HEK293T (cell line): ENCODE data around the gene MGAT4B.

ENCODE experiments used
- CTCF ChIA-PET: fragments of 350-600 bp; formaldehyde crosslinking; extraction: SDS; loops from one replicate; lab custom pipeline; 2021; ENCODE audit warnings: antibody characterized with exemption, inconsistent platforms; lab: Yijun Ruan, JAX
- POLR2A ChIA-PET: fragments of 350-600 bp; formaldehyde crosslinking; extraction: SDS; loops from one replicate; lab custom pipeline; 2020; ENCODE audit warnings: antibody characterized with exemption, inconsistent platforms; lab: Yijun Ruan, JAX
- DNase-seq: peaks from one replicate; pipeline ENCODE4 v3.0.0; 2012; ENCODE audit warnings: mixed read lengths; ENCODE audit errors: extremely low spot score
- ARNT ChIP-seq: fragments of 450-650 bp; IDR thresholded peaks from 2 replicates; pipeline ENCODE4 v1.6.1; 2017; ENCODE audit warnings: mild to moderate bottlenecking
- BHLHE40 ChIP-seq: fragments of 450-650 bp; IDR thresholded peaks from 2 replicates; pipeline ENCODE4 v1.6.1; 2016; ENCODE audit warnings: mild to moderate bottlenecking, moderate library complexity, borderline replicate concordance
- CTBP1 ChIP-seq: fragments of 450-650 bp; IDR thresholded peaks from 2 replicates; pipeline ENCODE4 v1.6.1; 2016; ENCODE audit warnings: borderline replicate concordance
- ELF4 ChIP-seq: fragments of 450-650 bp; IDR thresholded peaks from 2 replicates; pipeline ENCODE4 v1.6.1; 2017; ENCODE audit warnings: antibody characterized with exemption
- FOXA1 ChIP-seq: fragments of 450-650 bp; IDR thresholded peaks from 2 replicates; pipeline ENCODE4 v1.6.1; 2016; ENCODE audit warnings: mild to moderate bottlenecking
- FOXK2 ChIP-seq: fragments of 450-650 bp; IDR thresholded peaks from 2 replicates; pipeline ENCODE4 v1.6.1; 2016; ENCODE audit warnings: mild to moderate bottlenecking
- FOXM1 ChIP-seq: fragments of 450-650 bp; IDR thresholded peaks from 2 replicates; pipeline ENCODE4 v1.6.1; 2017; ENCODE audit warnings: mild to moderate bottlenecking, borderline replicate concordance
- HDGF ChIP-seq: fragments of 450-650 bp; IDR thresholded peaks from 2 replicates; pipeline ENCODE4 v1.6.1; 2017; ENCODE audit warnings: antibody characterized with exemption, borderline replicate concordance
- L3MBTL2 ChIP-seq: fragments of 450-650 bp; conservative IDR thresholded peaks from 2 replicates; pipeline ENCODE4 v1.6.1; 2016; ENCODE audit warnings: mild to moderate bottlenecking
- LEF1 ChIP-seq: fragments of 450-650 bp; IDR thresholded peaks from 2 replicates; pipeline ENCODE4 v1.6.1; 2017; ENCODE audit warnings: mild to moderate bottlenecking, borderline replicate concordance
- NFRKB ChIP-seq: fragments of 450-650 bp; IDR thresholded peaks from 2 replicates; pipeline ENCODE4 v1.6.1; 2016; ENCODE audit warnings: mild to moderate bottlenecking, moderate library complexity
- PKNOX1 ChIP-seq: fragments of 450-650 bp; IDR thresholded peaks from 2 replicates; pipeline ENCODE4 v1.6.1; 2016
- SP1 ChIP-seq: fragments of 450-650 bp; IDR thresholded peaks from 2 replicates; pipeline ENCODE4 v1.6.1; 2017
- SUZ12 ChIP-seq: fragments of 450-650 bp; IDR thresholded peaks from 2 replicates; pipeline ENCODE4 v1.6.1; 2016; ENCODE audit warnings: mild to moderate bottlenecking
- TARDBP ChIP-seq: fragments of 450-650 bp; IDR thresholded peaks from 2 replicates; pipeline ENCODE4 v1.6.1; 2016
- ZNF384 ChIP-seq: fragments of 450-650 bp; IDR thresholded peaks from 2 replicates; pipeline ENCODE4 v1.6.1; 2016

The MGAT4B gene

GRCh38 chr5:179822444-179822990 lies 15.9 kb upstream of the MGAT4B start:
- DNase-seq, result no peak
- CTCF ChIA-PET, result interaction anchor here (0.6 kb wide), 1 partner anchor 1337 kb away, joined by 3 read pairs; no protein-coding TSS in a partner anchor
- POLR2A ChIA-PET, result interaction anchor here (0.6 to 1.6 kb wide), 2 partner anchors 11 to 47 kb away, joined by 4 read pairs; no protein-coding TSS in a partner anchor
- TF ChIP-seq ZNF384 (no peak), NFRKB (no peak), SP1 (no peak), ELF4 (no peak), CTBP1 (no peak)

- TF ChIP-seq FOXK2, result no peak
- no peak for DNase-seq
- CTCF ChIA-PET, result interaction anchor here (0.6 kb wide), 1 partner anchor 1336 kb away, joined by 3 read pairs; no protein-coding TSS in a partner anchor
- POLR2A ChIA-PET, result interaction anchor here (0.6 kb wide), 1 partner anchor 47 kb away, joined by 4 read pairs; no protein-coding TSS in a partner anchor
Measured at GRCh38 chr5:179822059-179822432, 15.4 kb upstream of the MGAT4B start.

- ChIA-PET POLR2A (interaction anchor here (0.6 to 1.5 kb wide), 6 partner anchors 10 to 48 kb away, joined by 3 to 8 read pairs (median 4); no protein-coding TSS in a partner anchor), CTCF (interaction anchor here (0.6 kb wide), 1 partner anchor 1335 kb away, joined by 3 read pairs; no protein-coding TSS in a partner anchor)
- TF ChIP-seq ZNF384 (peak; percentile 76; the same call in 1 of the 2 replicates), FOXK2 (no peak), TARDBP (no peak), L3MBTL2 (no peak)
- peak; percentile 90 for DNase-seq
Measured at GRCh38 chr5:179821298-179822058, 14.8 kb upstream of the MGAT4B start.

- ChIA-PET CTCF (interaction anchor here (1.1 kb wide), 1 partner anchor 31 kb away, joined by 3 read pairs; no protein-coding TSS in a partner anchor), POLR2A (interaction anchor here (0.5 to 1.5 kb wide), 10 partner anchors 10 to 23 kb away, joined by 3 to 8 read pairs (median 4); partner anchors contain the start of gene MGAT4B)
- TF ChIP-seq FOXA1, result no peak
- no peak for TF ChIP-seq SUZ12
- TF ChIP-seq FOXM1, result no peak
- TF ChIP-seq NFRKB, result no peak
- TF ChIP-seq L3MBTL2, result no peak
- TF ChIP-seq HDGF, result no peak
- no peak for TF ChIP-seq BHLHE40
- no peak for TF ChIP-seq ARNT
- no peak for TF ChIP-seq LEF1
- no peak for TF ChIP-seq PKNOX1
- no peak for TF ChIP-seq ELF4
- TF ChIP-seq ZNF384, result no peak
- TF ChIP-seq SP1, result no peak
- no peak for TF ChIP-seq FOXK2
- DNase-seq, result peak; percentile 91
Measured at GRCh38 chr5:179820483-179821297, 14.0 kb upstream of the MGAT4B start, which contains the start of gene SQSTM1. TSS of gene SQSTM1 (plus strand) at chr5:179820905. CDS start at chr5:179820937, 32 bp downstream.

GRCh38 chr5:179820127-179820482 lies 13.4 kb upstream of the MGAT4B start:
- ChIA-PET CTCF (interaction anchor here (1.1 kb wide), 1 partner anchor 31 kb away, joined by 3 read pairs; no protein-coding TSS in a partner anchor), POLR2A (interaction anchor here (0.5 to 1.5 kb wide), 10 partner anchors 9 to 24 kb away, joined by 3 to 8 read pairs (median 4); partner anchors contain the start of gene MGAT4B)
- no peak for TF ChIP-seq CTBP1
- TF ChIP-seq PKNOX1, result no peak
- no peak for TF ChIP-seq TARDBP
- TF ChIP-seq FOXA1, result no peak
- TF ChIP-seq NFRKB, result no peak
- no peak for TF ChIP-seq BHLHE40
- TF ChIP-seq FOXM1, result no peak
- no peak for TF ChIP-seq L3MBTL2
- TF ChIP-seq ZNF384, result no peak
- TF ChIP-seq ARNT, result no peak
- TF ChIP-seq ELF4, result no peak
- TF ChIP-seq LEF1, result no peak
- no peak for DNase-seq

GRCh38 chr5:179819296-179820126 lies 12.8 kb upstream of the MGAT4B start:
- TF ChIP-seq NFRKB, result no peak
- peak; percentile 28; the same call in 1 of the 2 replicates for TF ChIP-seq FOXM1
- TF ChIP-seq HDGF, result peak; percentile 95; the same call in 1 of the 2 replicates
- TF ChIP-seq L3MBTL2, result peak; percentile 88
- DNase-seq, result peak; percentile 44
- CTCF ChIA-PET, result interaction anchor here (0.6 to 1.1 kb wide), 3 partner anchors 18 to 36 kb away, joined by 3 read pairs; no protein-coding TSS in a partner anchor
- POLR2A ChIA-PET, result interaction anchor here (0.7 to 1.5 kb wide), 7 partner anchors 8 to 39 kb away, joined by 3 to 8 read pairs (median 4); partner anchors contain the start of gene MRNIP
